Measurements from ENCODE around the gene HEATR9. TPM values are rescaled to one million over a fixed set of nuclear protein-coding genes. Genes with fewer than 3 reads are reported as not detected.

The HEATR9 gene
- polyA plus RNA-seq, 2 of the 4 experiments (the other 2 are of a cell fraction) = not detected

DNA sequence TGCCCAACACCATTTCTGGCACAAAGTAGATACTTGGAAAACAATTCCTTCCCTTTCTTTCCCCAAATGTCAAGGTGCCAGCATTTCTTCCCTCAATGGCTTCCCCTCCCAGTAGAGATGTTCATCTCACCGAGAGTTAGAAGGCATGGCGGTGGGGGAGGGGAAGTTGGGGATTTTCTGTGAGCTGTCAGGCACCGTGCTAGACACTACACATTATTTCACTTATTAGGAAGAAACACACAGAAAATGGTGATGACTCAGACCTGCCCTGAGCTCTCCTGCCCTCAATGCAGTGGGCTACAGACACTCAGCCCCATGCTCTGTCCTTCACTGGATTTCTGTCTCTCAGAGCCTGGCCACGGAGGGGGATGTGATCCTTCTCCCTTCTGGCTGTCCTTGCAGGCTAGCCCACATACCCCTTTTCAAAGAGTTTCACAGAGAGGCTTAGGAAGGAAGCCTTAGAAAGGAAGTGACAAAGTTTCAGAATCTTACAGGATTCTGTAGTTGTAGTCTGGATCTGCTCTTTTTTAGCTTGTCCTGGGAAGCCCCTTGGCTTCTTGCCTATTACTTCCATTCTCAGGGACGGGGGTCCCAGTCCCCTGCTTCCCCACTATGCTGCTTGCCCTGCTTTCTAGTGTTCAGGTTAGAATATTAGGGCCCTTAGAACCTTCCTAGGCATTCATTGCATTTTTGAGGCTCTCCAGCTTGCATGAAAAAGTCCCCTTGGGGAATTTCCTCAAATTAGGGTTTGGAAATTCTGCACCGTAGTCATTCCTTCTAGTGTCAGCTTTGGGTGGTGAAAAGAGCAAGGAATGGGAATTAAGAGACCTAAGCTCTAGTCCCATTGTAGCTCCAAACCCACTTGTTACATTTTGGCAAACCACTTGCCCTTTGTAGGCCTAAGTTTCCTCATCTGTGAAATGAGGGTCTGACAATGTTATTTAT is 23.7 kb upstream of the HEATR9 start:
- DNase-seq (ENCODE audit: low read depth in 1 of 2, low spot score in 1 of 2) = peak in 1 of 2 experiments; percentile 17
- ATAC-seq = peak in 1 of 2 experiments; percentile 53; a peak in 2 of 6 replicates
- CTCF ChIA-PET = interaction anchor here (0.9 kb wide), 1 partner anchor 84 kb away, joined by 3 read pairs; the partner anchor contains the start of gene TAF15

DNA sequence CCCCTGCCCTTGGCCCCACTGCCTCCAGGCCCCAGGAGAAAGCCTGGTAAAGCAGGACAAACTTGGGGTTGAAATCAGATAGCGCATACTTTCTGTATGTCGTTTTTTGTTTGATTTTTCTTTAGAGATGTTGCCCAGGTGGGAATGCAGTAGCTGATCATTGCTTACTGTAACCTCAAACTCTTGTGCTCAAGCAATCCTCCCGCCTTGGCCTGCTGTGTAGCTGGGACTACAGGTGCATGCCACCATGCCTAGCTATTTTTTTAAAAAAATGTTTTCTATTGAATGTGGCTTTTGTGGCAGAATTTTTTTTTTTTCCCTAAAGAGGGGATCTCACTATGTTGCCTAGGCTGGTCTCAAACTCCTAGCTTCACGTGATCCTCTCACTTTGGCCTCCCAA is 22.6 kb upstream of the HEATR9 start:
- Histone ChIP-seq H3K4me3 (no peak overlapping the region), H3K4me2 (no peak overlapping the region), H3K9me3 (no peaks in the 10 kb centered on the region), H3K27ac (no peak overlapping the region), H3K4me1 (peaks cover 15% of the 10 kb centered on the region)
- DNase-seq (ENCODE audit: low read depth in 1 of 2, low spot score in 1 of 2) (no peak), FAIRE-seq (no peak), ATAC-seq (no peak)
- ChIA-PET CTCF (interaction anchor here (0.6 to 0.7 kb wide), 2 partner anchors 177 to 1630 kb away, joined by 3 to 4 read pairs; no protein-coding TSS in a partner anchor), POLR2A (interaction anchor here (0.7 kb wide), 1 partner anchor 110 kb away, joined by 4 read pairs; no protein-coding TSS in a partner anchor)
- WGBS (ENCODE audit: missing lambda C conversion rate) = 78% methylated on average over 4 of the region's 4 CpGs
- TF ChIP-seq CHD2 (IDR thresholded peaks at IDR 0.05; ENCODE audit: low read length, partially characterized antibody) (no peak), MAFK (IDR thresholded peaks at IDR 0.05; ENCODE audit: partially characterized antibody) (no peak), ELK1 (IDR thresholded peaks at IDR 0.05; ENCODE audit: low read depth, low read length) (no peak), CBX2 (IDR thresholded peaks at IDR 0.05; ENCODE audit: borderline replicate concordance, low read depth) (no peak), NFE2L2 (conservative IDR thresholded peaks at IDR 0.05; ENCODE audit: low read length) (no peak), KDM1A (IDR thresholded peaks at IDR 0.05; ENCODE audit: low read depth) (no peak), SMC3 (IDR thresholded peaks at IDR 0.05) (no peak), CEBPB (IDR thresholded peaks at IDR 0.05) (no peak), RFX5 (IDR thresholded peaks at IDR 0.05) (no peak), PHF8 (IDR thresholded peaks at IDR 0.05; ENCODE audit: borderline replicate concordance, low read depth) (no peak), BCL3 (IDR thresholded peaks at IDR 0.05) (no peak), SREBF2 (IDR thresholded peaks at IDR 0.05) (no peak), JUN (IDR thresholded peaks at IDR 0.05) (no peak), NPAS2 (CRISPR knock-in tag; IDR thresholded peaks at IDR 0.05; ENCODE audit: borderline replicate concordance) (no peak), KDM5A (IDR thresholded peaks at IDR 0.05) (no peak), NR3C1 (IDR thresholded peaks at IDR 0.05) (no peak), ATOH8 (CRISPR knock-in tag; IDR thresholded peaks at IDR 0.05; ENCODE audit: low read depth) (no peak), ZNF302 (CRISPR knock-in tag; IDR thresholded peaks at IDR 0.05) (no peak)
- TF ChIP-seq, protein P1, sequence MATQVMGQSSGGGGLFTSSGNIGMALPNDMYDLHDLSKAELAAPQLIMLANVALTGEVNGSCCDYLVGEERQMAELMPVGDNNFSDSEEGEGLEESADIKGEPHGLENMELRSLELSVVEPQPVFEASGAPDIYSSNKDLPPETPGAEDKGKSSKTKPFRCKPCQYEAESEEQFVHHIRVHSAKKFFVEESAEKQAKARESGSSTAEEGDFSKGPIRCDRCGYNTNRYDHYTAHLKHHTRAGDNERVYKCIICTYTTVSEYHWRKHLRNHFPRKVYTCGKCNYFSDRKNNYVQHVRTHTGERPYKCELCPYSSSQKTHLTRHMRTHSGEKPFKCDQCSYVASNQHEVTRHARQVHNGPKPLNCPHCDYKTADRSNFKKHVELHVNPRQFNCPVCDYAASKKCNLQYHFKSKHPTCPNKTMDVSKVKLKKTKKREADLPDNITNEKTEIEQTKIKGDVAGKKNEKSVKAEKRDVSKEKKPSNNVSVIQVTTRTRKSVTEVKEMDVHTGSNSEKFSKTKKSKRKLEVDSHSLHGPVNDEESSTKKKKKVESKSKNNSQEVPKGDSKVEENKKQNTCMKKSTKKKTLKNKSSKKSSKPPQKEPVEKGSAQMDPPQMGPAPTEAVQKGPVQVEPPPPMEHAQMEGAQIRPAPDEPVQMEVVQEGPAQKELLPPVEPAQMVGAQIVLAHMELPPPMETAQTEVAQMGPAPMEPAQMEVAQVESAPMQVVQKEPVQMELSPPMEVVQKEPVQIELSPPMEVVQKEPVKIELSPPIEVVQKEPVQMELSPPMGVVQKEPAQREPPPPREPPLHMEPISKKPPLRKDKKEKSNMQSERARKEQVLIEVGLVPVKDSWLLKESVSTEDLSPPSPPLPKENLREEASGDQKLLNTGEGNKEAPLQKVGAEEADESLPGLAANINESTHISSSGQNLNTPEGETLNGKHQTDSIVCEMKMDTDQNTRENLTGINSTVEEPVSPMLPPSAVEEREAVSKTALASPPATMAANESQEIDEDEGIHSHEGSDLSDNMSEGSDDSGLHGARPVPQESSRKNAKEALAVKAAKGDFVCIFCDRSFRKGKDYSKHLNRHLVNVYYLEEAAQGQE (IDR thresholded peaks at IDR 0.05) = no peak

More for the DNA sequence above, 23.7 kb upstream of the HEATR9 start:
- 47% methylated on average over 6 of the region's 6 CpGs for WGBS (ENCODE audit: missing lambda C conversion rate)
- no peaks in the 10 kb centered on the region for H3K9me3 ChIP-seq
- no peak for FAIRE-seq
- TF ChIP-seq TFCP2L1 (CRISPR knock-in tag; IDR thresholded peaks at IDR 0.05) (no peak), SREBF2 (IDR thresholded peaks at IDR 0.05) (no peak), POLR2A (IDR thresholded peaks at IDR 0.05; ENCODE audit: low read length) (no peak), ATOH8 (CRISPR knock-in tag; IDR thresholded peaks at IDR 0.05; ENCODE audit: low read depth) (no peak), EP300 (IDR thresholded peaks at IDR 0.05) (no peak), ELK1 (IDR thresholded peaks at IDR 0.05; ENCODE audit: low read depth, low read length) (no peak), MAZ (IDR thresholded peaks at IDR 0.05; ENCODE audit: borderline replicate concordance, low read depth, low read length) (no peak), ZFP36 (IDR thresholded peaks at IDR 0.05; ENCODE audit: borderline replicate concordance, partially characterized antibody) (no peak), CEBPB (IDR thresholded peaks at IDR 0.05) (no peak), HOXB5 (CRISPR knock-in tag; IDR thresholded peaks at IDR 0.05) (no peak), HOXB13 (CRISPR knock-in tag; IDR thresholded peaks at IDR 0.05; ENCODE audit: low read depth) (no peak)
- no peak overlapping the region for H3K4me3 ChIP-seq
- peak overlapping the region in 1 of 2 experiments; percentile 6; a peak in 1 of 6 replicates for H3K27ac ChIP-seq
- POLR2A ChIA-PET = no interaction called here
- H3K4me2 ChIP-seq = no peak overlapping the region
- H3K4me1 ChIP-seq = peaks cover 15% of the 10 kb centered on the region
